HCT116 (cell line): Measurements from ENCODE around the gene ADGRD1. TPM values are rescaled to one million over a fixed set of nuclear protein-coding genes. Genes with fewer than 3 reads are reported as not detected.

Source experiments
- ATAC-seq: fragments of 200-7000 bp; cut with Tn5 transposase; 2 replicates; pipeline ENCODE4 v1.9.1; 2020; ENCODE audit warnings: mild to moderate bottlenecking, moderate library complexity
- BruUV-seq: library from RNA; stranded (reverse); fragments of 400-500 nt; replicated peaks from 2 replicates; lab custom pipeline; 2021; lab: Mats Ljungman, UMichigan
- CTCF ChIA-PET: fragments of 300-600 bp; sonication (Branson Sonifier 250); formaldehyde crosslinking; loops from one replicate; lab custom pipeline; 2021; ENCODE audit warnings: antibody characterized with exemption; lab: Charles Lee
- POLR2A ChIA-PET: fragments of 300-600, 350-600 bp; sonication (Branson Sonifier 250); formaldehyde crosslinking; loops from one replicate; lab custom pipeline; 2021; ENCODE audit warnings: antibody characterized with exemption; lab: Charles Lee
- RAD21 ChIA-PET, 2 experiments: fragments of 300-600 bp; sonication (Branson Sonifier 250); formaldehyde crosslinking; loops; one replicate each; lab custom pipeline; 2023; ENCODE audit warnings: low total read pairs in 2 of 2; ENCODE audit not compliant: uncharacterized antibody in 2 of 2, unreplicated experiment in 2 of 2, low non-redundant PET in 1 of 2; lab: Charles Lee
- DNase-seq: peaks from one replicate; pipeline ENCODE4 v3.0.0-alpha.2; 2010; ENCODE audit warnings: low read depth, low spot score
- H2AFZ ChIP-seq: fragments of 200-600 bp; shearing (Covaris generic), sonication (generic); 2 replicates; pipeline ENCODE4 v1.6.1; 2017; ENCODE audit warnings: low read depth, mixed run types, mixed read lengths, antibody characterized with exemption, low read length; ENCODE audit not compliant: poor library complexity, severe bottlenecking
- H3K27ac ChIP-seq: 2 replicates; pipeline ENCODE4 v1.5.1; 2012; ENCODE audit warnings: low read depth, low read length
- H3K27me3 ChIP-seq: fragments of 200-600 bp; sonication (generic); 2 replicates; pipeline ENCODE4 v1.6.1; 2016; ENCODE audit warnings: mixed run types, low read length, mixed read lengths; ENCODE audit not compliant: insufficient read depth
- H3K36me3 ChIP-seq, 2 experiments: fragments of 200-500 bp in 1 of 2; fragments of 200-600 bp in 1 of 2; sonication (Bioruptor generic) in 1 of 2; sonication (generic) in 1 of 2; 2 replicates each; pipeline versions ENCODE4 v1.5.1 to v1.6.1; 2014 to 2016; ENCODE audit warnings: low read length in 2 of 2, inconsistent platforms in 1 of 2, mixed read lengths in 1 of 2, mixed run types in 1 of 2; ENCODE audit not compliant: insufficient read depth in 2 of 2, control insufficient read depth in 1 of 2
- H3K4me1 ChIP-seq, 2 experiments: fragments of 200-600 bp in 1 of 2; sonication (generic) in 1 of 2; 2 replicates each; pipeline versions ENCODE4 v1.5.1 to v1.6.1; 2012 to 2017; ENCODE audit warnings: low read length in 2 of 2, inconsistent platforms in 1 of 2, mild to moderate bottlenecking in 1 of 2, mixed read lengths in 1 of 2, mixed run types in 1 of 2, moderate library complexity in 1 of 2; ENCODE audit not compliant: insufficient read depth in 2 of 2, control insufficient read depth in 1 of 2
- H3K4me2 ChIP-seq: fragments of 200-600 bp; sonication (generic); 2 replicates; pipeline ENCODE4 v1.6.1; 2017; ENCODE audit warnings: mixed run types, low read length, mixed read lengths
- H3K4me3 ChIP-seq, 2 experiments: fragments of 200-600 bp in 1 of 2; sonication (generic) in 1 of 2; replicated peaks in 1 of 2; 2 replicates each; pipeline ENCODE4 v1.5.1; 2011 to 2016; ENCODE audit warnings: low read length in 2 of 2, control low read depth in 1 of 2, low read depth in 1 of 2, mild to moderate bottlenecking in 1 of 2, mixed read lengths in 1 of 2, mixed run types in 1 of 2
- H3K79me2 ChIP-seq: fragments of 200-600 bp; sonication (generic); 2 replicates; pipeline ENCODE4 v1.6.1; 2017; ENCODE audit warnings: mild to moderate bottlenecking, mixed run types, low read length, moderate library complexity, mixed read lengths; ENCODE audit not compliant: insufficient read depth
- H3K9ac ChIP-seq: fragments of 200-600 bp; sonication (generic); 2 replicates; pipeline ENCODE4 v1.6.1; 2016; ENCODE audit warnings: low read length, mixed read lengths
- H3K9me2 ChIP-seq: fragments of 200-600 bp; sonication (generic), shearing (Covaris generic); 2 replicates; pipeline ENCODE4 v1.6.1; 2017; ENCODE audit warnings: mixed run types, mild to moderate bottlenecking, moderate library complexity; ENCODE audit not compliant: insufficient read depth
- H3K9me3 ChIP-seq, 2 experiments: fragments of 200-500 bp in 1 of 2; fragments of 200-600 bp in 1 of 2; sonication (Bioruptor generic) in 1 of 2; sonication (generic) in 1 of 2; 2 replicates each; pipeline ENCODE4 v1.6.1; 2014 to 2017; ENCODE audit warnings: low read length in 2 of 2, mixed read lengths in 2 of 2, inconsistent platforms in 1 of 2, low read depth in 1 of 2, mild to moderate bottlenecking in 1 of 2, mixed run types in 1 of 2, moderate library complexity in 1 of 2; ENCODE audit not compliant: control insufficient read depth in 1 of 2, insufficient read depth in 1 of 2
- H4K20me1 ChIP-seq: fragments of 200-600 bp; sonication (generic), shearing (Covaris generic); 2 replicates; pipeline ENCODE4 v1.6.1; 2017; ENCODE audit warnings: mixed run types, mild to moderate bottlenecking, moderate library complexity; ENCODE audit not compliant: insufficient read depth
- CBX3 ChIP-seq: IDR thresholded peaks from 2 replicates; pipeline ENCODE4 v1.6.1; 2012; ENCODE audit warnings: low read depth
- CEBPB ChIP-seq: IDR thresholded peaks from 2 replicates; pipeline ENCODE4 v1.6.1; 2012; ENCODE audit warnings: low read depth
- EGR1 ChIP-seq: IDR thresholded peaks from 2 replicates; pipeline ENCODE4 v1.6.1; 2012; ENCODE audit warnings: low read depth
- ELF1 ChIP-seq: IDR thresholded peaks from 2 replicates; pipeline ENCODE4 v1.6.1; 2012; ENCODE audit warnings: low read depth, borderline replicate concordance
- POLR2AphosphoS5 ChIP-seq: IDR thresholded peaks from 2 replicates; pipeline ENCODE4 v1.6.1; 2011; ENCODE audit warnings: mild to moderate bottlenecking, low read depth, low read length, moderate library complexity
- SP1 ChIP-seq: IDR thresholded peaks from 2 replicates; pipeline ENCODE4 v1.6.1; 2012; ENCODE audit warnings: low read depth
- TCF7L2 ChIP-seq: IDR thresholded peaks from 2 replicates; pipeline ENCODE4 v1.7.0; 2011; ENCODE audit warnings: borderline replicate concordance, inconsistent platforms; ENCODE audit not compliant: insufficient read depth, insufficient read length; ENCODE audit errors: extremely low read depth
- YY1 ChIP-seq: IDR thresholded peaks from 2 replicates; pipeline ENCODE4 v1.6.1; 2011; ENCODE audit warnings: low read length, low read depth, moderate library complexity, mild to moderate bottlenecking; ENCODE audit not compliant: insufficient replicate concordance; ENCODE audit errors: extremely low read depth
- intact Hi-C: fragments of 100-400 bp; cut with micrococcal nuclease; formaldehyde crosslinking; loops from 2 replicates; pipeline ENCODE4 v1.10.0; 2022
- total RNA-seq: library from RNA; stranded (reverse); gene quantifications from one replicate; pipeline ENCODE4 v1.2.1, GENCODE V29; 2021; ENCODE audit not compliant: unreplicated experiment
- TF ChIP-seq, protein P1 (sequence below): IDR thresholded peaks from 2 replicates; pipeline ENCODE4 v1.6.1; 2011; ENCODE audit warnings: mild to moderate bottlenecking, low read length, moderate library complexity; ENCODE audit not compliant: insufficient replicate concordance; ENCODE audit errors: extremely low read depth
- TF ChIP-seq, protein P2 (sequence below), 3 experiments: fragments of 200-600 bp in 1 of 3; sonication (generic) in 1 of 3; IDR thresholded peaks in 2 of 3; conservative IDR thresholded peaks in 1 of 3; 2 replicates each; pipeline ENCODE4 v1.5.1; 2012 to 2017; ENCODE audit warnings: low read depth in 2 of 3, low read length in 2 of 3, antibody characterized with exemption in 1 of 3, borderline replicate concordance in 1 of 3, control low read depth in 1 of 3, mild to moderate bottlenecking in 1 of 3, mixed read lengths in 1 of 3, mixed run types in 1 of 3, moderate library complexity in 1 of 3; ENCODE audit not compliant: insufficient read depth in 1 of 3

Gene ADGRD1
- total RNA-seq, 1 experiment from 2014 or later = 0.44 TPM

DNA sequence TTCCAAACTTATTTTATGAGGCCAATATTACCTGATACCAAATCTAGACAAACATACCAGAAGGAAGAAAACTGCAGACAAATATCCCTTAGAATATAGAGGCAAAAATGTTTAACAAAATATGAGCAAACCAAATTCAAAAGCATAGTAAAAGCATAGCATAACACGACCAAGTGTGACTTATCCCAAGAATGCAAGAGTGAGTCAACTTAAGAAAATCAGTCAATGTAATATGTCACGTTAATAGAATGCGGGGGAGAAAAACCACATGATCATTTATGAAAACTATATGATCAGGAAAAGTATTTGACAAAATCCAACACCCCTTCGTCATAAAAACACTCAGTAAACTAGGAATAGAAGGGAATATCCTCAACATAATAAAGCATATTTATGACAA lies 217.3 kb downstream of the ADGRD1 start:
- no peak for DNase-seq
- no peak for ATAC-seq
- H3K9me2 ChIP-seq = no peaks in the 10 kb centered on the region
- peak overlapping the region; percentile 19; the same call in 1 of the 2 replicates for H3K4me2 ChIP-seq
- H3K27me3 ChIP-seq = peaks cover 7% of the 10 kb centered on the region
- POLR2A ChIA-PET = no interaction called here
- RAD21 ChIA-PET = no interaction called here
- no peaks in the 10 kb centered on the region for H3K79me2 ChIP-seq
- no peak for TF ChIP-seq SP1
- TF ChIP-seq TCF7L2 = no peak
- no peak for TF ChIP-seq EGR1
- TF ChIP-seq ELF1 = no peak
- no peak for TF ChIP-seq POLR2AphosphoS5
- TF ChIP-seq YY1 = no peak
- TF ChIP-seq, protein P1, sequence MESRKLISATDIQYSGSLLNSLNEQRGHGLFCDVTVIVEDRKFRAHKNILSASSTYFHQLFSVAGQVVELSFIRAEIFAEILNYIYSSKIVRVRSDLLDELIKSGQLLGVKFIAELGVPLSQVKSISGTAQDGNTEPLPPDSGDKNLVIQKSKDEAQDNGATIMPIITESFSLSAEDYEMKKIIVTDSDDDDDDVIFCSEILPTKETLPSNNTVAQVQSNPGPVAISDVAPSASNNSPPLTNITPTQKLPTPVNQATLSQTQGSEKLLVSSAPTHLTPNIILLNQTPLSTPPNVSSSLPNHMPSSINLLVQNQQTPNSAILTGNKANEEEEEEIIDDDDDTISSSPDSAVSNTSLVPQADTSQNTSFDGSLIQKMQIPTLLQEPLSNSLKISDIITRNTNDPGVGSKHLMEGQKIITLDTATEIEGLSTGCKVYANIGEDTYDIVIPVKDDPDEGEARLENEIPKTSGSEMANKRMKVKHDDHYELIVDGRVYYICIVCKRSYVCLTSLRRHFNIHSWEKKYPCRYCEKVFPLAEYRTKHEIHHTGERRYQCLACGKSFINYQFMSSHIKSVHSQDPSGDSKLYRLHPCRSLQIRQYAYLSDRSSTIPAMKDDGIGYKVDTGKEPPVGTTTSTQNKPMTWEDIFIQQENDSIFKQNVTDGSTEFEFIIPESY = no peak
- H2AFZ ChIP-seq = no peak overlapping the region
- intact Hi-C loops = loop anchor here (10.0 kb wide), 1 partner anchor 154 kb away; no protein-coding TSS in a partner anchor
- peaks cover 0 to 7% of the 10 kb centered on the region in 2 experiments; a peak in 1 of 4 replicates for H3K4me1 ChIP-seq
- no peak overlapping the region for H3K4me3 ChIP-seq
- no peaks in the 10 kb centered on the region for H4K20me1 ChIP-seq
- no peak overlapping the region for H3K9ac ChIP-seq
- H3K36me3 ChIP-seq = no peaks in the 10 kb centered on the region
- no peaks in the 10 kb centered on the region for H3K9me3 ChIP-seq
- CTCF ChIA-PET = no interaction called here
- no peak overlapping the region for H3K27ac ChIP-seq
- BruUV-seq = no TSS peak

DNA sequence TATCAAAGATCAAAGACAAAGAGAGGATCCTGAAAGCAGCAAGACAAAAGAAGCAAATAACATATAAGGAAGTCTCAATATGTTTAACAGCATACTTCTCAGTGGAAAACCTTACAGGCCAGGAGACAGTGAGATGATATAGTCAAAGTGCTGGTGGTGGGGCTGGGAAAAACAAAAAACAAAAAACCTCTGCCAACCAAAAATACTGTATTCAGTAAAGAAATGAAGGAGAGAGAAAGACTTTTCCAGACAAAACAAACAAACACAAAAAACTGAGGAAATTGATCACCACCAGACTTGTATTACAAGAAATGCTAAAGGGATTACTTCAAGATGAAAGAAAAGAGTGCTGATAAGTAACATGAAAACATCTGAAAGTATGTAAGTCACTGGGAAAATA lies 221.2 kb downstream of the ADGRD1 start:
- no TSS peak for BruUV-seq
- Histone ChIP-seq H2AFZ (no peak overlapping the region), H3K9me3 (no peaks in the 10 kb centered on the region), H3K9me2 (no peaks in the 10 kb centered on the region), H3K4me1 (peaks cover 0 to 7% of the 10 kb centered on the region in 2 experiments; a peak in 1 of 4 replicates), H3K79me2 (no peaks in the 10 kb centered on the region), H3K9ac (no peak overlapping the region), H3K27me3 (peaks cover 29% of the 10 kb centered on the region), H4K20me1 (no peaks in the 10 kb centered on the region), H3K36me3 (no peaks in the 10 kb centered on the region), H3K4me3 (no peak overlapping the region), H3K27ac (no peak overlapping the region), H3K4me2 (no peak overlapping the region)
- ATAC-seq (no peak), DNase-seq (no peak)
- RAD21 ChIA-PET = no interaction called here
- intact Hi-C loops = loop anchor here (10.0 kb wide), 1 partner anchor 150 kb away; no protein-coding TSS in a partner anchor
- POLR2A ChIA-PET = no interaction called here
- CTCF ChIA-PET = no interaction called here
- TF ChIP-seq, protein P1 = no peak
- TF ChIP-seq CBX3 = no peak
- TF ChIP-seq CEBPB = no peak
- TF ChIP-seq, protein P2, sequence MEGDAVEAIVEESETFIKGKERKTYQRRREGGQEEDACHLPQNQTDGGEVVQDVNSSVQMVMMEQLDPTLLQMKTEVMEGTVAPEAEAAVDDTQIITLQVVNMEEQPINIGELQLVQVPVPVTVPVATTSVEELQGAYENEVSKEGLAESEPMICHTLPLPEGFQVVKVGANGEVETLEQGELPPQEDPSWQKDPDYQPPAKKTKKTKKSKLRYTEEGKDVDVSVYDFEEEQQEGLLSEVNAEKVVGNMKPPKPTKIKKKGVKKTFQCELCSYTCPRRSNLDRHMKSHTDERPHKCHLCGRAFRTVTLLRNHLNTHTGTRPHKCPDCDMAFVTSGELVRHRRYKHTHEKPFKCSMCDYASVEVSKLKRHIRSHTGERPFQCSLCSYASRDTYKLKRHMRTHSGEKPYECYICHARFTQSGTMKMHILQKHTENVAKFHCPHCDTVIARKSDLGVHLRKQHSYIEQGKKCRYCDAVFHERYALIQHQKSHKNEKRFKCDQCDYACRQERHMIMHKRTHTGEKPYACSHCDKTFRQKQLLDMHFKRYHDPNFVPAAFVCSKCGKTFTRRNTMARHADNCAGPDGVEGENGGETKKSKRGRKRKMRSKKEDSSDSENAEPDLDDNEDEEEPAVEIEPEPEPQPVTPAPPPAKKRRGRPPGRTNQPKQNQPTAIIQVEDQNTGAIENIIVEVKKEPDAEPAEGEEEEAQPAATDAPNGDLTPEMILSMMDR (IDR thresholded peaks at IDR 0.05 in 2 of 3, conservative IDR thresholded peaks at IDR 0.05 in 1 of 3; ENCODE audit: borderline replicate concordance in 1 of 3, insufficient read depth in 1 of 3, low read depth in 2 of 3, low read length in 2 of 3) = no peak
- no peak for TF ChIP-seq TCF7L2
